SKM-1 treated with dmso at 0.1 percent for 144 hours (cell line): Measurements from ENCODE around the gene ZCCHC7.
A peak's percentile ranks its signal among the peaks of the same experiment; 100 is the strongest.
"Not testable (repeated sequence)": the region's sequence is repeated elsewhere in the genome, so short reads cannot be mapped to it uniquely, and the experiment has no call there.

ENCODE experiments used
- DNase-seq: peaks from one replicate; lab custom pipeline; 2025; ENCODE audit not compliant: unreplicated experiment; lab: John Stamatoyannopoulos, UW

ZCCHC7 gene

DNA sequence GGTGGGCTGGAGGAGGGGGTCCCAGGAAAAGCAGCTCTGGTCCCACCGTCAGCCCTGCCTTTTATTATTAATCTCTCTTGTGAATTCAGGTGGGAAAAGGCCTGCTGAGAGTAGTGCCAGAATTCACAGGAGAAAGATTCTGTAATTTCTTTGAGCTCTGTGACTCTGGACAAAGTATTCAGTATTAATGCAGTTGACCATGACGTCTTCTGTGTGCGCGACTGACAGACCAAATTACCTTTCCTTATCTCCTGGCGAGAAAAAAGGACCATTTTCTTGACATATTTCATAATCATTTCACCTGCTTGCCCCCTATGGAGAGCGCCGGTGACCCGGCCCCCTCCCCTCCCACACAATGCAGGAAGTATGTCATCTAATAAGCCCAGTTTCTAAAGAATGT, 275.3 kb downstream of the ZCCHC7 start:
- DNase-seq = no peak

DNA sequence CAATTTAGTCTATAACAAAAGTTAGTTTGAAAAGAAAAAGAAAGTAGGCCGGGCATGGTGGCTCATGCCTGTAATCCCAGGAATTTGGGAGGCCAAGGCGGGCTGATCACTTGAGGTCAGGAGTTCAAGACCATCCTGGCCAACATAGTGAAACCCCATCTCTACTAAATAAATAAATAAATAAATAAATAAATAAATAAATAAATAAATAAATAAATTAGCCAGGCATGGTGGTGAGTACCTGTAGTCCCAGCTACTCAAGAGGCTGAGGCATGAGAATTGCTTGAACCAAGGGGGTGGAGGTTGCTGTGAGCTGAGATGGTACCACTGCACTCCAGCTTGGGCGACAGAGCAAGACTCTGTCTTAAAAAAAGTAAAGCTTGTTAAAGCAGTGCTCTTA, 277.6 kb downstream of the ZCCHC7 start:
- DNase-seq = not testable (repeated sequence)

DNA sequence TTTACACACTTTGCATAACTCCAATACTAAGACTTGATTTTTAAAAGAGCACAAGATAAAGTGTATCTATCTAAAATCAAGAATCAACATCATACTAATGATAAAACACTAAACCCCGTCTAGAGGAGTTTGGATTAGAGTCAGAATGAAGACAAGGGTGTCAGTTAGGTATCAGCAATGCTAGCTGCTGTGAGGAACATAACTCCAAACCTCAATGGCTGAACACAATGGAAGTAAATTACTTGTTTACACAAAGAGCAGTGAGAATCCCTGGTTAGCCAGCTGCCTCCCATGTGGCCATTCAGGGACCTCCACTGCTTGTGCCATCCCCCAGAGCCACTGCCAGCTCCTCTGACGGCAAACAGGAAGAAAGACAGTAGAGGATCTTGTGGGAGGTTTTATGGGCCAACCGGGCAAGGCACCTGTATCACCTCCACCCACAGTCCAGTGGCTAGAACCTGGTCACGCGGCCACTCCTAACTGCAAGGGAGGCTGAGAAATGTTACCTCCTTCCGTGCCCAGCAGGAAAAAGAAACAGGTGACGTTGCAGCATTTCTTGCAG, 278.2 kb downstream of the ZCCHC7 start:
- DNase-seq = no peak

DNA sequence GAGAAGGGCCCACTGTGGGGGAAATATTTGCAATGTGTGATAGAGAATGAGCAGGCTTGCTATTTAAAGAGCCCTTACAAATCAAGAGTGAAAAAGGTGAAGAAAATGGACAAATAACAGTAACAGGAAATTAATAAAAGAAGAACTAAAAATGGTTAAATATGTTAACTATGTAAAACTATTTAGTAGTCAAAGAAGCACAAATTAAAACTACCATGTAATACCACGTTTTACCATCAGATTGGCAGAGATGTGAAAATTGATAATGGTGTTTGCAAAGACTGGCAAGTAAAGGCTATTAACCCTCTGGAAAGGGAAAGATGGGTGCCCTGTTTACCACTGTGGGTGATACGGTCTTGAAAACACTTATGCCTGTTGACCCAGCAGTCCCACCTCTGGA, 279.0 kb downstream of the ZCCHC7 start:
- DNase-seq = no peak

DNA sequence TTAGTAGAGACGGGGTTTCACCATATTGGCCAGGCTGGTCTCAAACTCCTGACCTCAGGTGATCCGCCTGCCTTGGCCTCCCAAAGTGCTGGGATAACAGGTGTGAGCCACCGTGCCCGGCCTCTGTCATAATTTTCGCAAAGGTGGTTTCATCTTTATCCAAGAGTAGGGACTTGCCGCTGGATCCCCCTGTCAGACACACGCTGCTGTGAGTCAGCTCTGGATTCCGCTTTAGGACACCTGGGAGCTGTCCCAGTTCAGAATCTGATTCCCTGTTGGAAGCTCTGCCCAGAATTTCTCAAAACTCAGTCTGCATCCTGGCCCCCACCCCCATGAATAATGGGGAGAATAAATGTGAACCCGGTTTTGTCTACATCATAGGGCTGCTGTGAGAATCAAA, 284.2 kb downstream of the ZCCHC7 start:
- no peak for DNase-seq

DNA sequence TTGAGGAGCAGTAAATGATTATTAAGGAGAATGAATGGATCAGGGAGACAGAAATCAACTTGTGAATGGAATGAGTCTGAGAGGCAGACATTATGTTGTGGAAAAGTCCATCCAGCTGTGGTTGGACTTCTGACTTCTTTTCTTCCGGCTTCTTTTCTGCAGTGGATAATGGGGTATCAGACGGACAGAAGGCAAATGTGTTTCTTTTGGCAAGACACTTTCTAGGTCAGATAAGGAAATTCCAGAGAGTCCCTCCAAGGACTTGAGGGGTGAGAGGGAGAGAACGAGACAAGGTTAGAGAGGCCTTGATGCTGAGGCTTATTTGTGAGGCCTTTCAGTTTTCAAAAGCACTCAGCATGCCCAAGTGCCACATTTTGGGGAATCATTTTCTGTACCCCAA, 285.0 kb downstream of the ZCCHC7 start:
- no peak for DNase-seq

DNA sequence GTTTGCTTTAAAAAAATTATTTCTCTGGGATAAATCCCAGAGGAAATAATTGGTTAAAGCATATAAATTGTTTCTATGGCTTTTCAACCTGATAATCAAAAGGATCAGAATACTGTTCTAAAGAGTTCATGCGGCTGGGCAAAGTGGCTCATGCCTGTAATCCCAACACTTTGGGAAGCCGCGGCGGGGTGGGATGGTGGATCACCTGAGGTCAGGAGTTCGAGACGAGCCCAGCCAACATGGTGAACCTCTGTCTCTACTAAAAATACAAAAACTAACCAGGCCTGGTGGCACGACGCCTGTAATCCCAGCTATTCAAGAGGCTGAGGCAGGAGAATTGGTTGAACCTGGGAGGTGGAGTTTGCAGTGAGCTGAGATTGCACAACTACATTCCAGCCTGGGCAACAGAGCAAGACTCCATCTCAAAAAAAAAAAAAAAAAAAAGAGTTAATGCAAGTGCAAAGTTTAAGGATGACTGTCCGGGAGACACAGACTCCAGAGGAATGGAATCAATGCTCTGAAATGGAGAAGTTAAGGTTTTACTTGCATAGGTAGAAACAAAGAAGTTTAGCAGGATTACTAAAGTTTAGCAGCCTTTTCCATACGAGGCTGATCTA, 285.5 kb downstream of the ZCCHC7 start:
- no peak for DNase-seq

DNA sequence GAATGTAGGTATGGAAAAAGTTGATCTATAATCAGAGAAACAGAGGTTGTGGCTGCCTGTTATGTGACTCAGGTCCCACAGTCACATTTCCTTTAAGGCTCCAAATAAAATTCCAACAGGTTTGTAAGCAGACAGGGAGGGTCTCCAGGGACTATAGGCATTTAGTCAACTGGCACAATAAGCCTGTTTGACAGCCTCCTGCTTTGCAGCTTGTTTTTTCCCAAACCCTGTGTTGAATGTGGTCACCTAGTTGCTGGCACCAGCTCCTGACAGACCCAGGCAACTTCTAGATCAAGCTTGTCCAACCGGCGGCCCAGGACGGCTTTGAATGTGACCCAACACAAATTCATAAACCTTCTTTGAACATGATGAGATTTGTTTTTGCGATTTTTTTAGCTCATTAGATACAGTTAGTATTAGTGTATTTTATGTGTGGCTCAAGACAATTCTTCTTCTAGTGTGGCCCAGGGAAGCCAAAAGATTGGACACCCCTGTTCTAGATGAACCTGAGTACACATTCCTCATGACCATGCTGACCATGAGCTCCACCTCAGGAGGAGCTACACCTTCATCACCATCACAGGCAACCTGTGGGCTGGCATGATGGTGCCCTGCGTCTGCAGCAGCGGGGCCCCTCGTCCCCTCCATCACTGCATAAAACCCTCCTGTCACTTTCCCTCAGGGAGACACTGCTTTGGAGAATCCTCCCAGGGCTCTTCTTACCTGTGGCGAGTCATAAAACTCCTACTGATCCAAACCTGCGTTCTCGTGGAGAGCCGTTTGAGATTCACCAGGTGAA, 286.4 kb downstream of the ZCCHC7 start:
- DNase-seq = no peak

DNA sequence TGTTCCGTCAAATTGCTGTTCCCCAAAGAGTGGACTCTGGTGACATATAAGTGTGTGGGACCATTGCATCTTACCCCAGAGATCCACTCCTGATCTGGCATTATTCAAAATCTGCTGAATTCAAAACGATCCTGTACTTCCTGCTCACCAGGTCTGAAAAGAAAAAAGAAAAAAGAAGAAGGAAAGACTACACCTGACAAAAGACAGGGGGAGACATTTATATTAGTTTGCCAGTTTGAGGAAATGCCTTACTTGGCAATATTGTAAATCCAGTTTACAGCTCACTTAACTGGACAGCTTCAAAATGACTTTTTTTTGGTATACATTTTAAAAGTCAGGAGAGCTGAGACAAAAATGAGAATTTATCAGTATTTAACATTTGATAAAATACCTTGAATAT, 287.1 kb downstream of the ZCCHC7 start:
- DNase-seq = peak; percentile 5
